GM19238 (cell line): Measurements from ENCODE around the gene PREX1.
A peak's percentile ranks its signal among the peaks of the same experiment; 100 is the strongest.

Experiments used
- DNase-seq: peaks from one replicate; pipeline ENCODE4 v3.0.0; 2011; ENCODE audit warnings: low spot score; ENCODE audit not compliant: insufficient read length

Gene PREX1

DNA sequence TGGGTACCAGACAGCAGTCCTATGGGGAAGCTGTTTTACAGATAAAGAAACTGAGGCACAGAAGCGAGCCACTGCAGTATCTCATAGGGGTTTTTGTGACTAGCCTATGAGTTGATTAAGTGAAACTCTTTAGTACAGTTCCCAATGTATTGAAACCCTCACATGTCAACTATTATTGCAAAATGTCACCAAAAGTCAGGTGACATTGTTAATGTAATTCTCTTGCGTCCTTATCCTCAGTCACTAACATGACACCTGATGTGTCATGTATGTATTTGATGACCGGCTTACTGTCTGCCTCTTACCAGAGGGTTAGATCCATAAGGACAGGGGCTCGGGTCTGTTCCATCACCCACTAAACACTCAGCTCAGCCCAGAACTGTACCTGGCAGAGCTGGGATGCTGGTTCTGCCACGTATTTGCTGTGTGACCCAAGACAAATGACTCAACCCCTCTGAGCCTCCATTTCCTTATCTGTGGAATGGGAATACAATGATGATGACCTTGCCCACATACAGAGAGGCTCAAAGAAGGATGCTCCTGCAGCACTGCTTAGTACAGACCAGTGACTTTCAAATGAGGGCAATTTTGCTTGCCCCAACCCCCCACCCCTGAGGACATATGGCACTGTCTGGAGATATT is 32.9 kb downstream of the PREX1 start:
- no peak for DNase-seq

DNA sequence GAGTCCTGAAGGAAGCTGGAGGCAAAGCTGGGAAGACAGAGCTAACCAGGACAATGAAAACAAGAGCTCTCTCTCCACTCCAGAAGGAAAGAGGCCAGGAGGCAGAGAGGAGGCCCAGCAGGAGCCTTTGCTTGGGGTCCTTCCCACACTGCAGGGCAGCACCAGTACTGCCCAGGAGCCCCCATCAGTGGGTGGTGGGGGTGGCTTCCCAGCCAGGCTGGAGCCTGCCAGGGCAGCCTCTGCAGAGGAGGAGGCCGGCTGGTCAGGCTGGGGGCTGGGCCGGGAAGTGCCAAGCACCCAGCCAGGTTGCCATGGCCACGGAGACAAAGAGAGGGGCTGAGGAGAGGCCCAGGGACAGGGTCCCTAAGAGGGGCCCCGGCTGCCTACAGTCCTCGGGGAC is 33.4 kb downstream of the PREX1 start:
- DNase-seq, result no peak

DNA sequence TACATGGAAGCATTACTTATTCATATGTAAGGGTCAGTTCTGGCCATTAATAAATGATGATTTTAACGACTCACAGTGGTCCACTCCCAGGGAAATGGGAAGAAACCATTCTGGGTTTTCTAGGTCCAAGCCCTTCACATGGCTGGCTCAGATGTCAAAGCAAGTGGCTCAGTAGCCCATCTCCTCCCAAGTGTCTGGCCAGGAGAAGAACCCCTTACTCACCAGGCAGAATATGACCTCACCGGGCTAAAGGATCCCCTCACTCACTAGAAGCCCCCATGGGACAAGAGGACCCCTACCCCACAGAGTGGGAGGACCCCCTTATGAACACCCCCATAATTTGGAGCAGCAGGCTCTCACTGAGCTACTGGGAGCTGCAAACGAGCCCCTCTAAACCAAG is 34.0 kb downstream of the PREX1 start:
- DNase-seq, result no peak

DNA sequence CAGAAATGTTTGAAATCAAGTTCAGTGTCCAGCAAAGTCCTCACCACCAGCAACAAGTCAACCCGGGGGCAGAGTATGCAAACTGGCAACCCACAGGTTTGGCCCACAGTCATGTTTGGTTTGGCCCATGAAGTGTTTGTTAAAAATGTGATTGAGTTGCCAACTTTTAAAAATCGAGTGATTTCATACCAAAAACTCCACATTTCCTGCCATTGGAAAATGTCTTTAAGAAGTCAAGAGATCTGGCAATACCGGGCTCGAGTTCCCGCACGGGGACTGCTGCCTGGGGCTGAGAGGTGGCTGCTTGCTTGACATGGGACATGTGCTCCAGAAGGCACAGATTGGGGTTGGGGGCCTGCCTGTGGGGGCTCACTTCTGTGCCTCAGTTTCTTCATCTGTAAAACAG is 36.1 kb downstream of the PREX1 start:
- DNase-seq, result no peak

DNA sequence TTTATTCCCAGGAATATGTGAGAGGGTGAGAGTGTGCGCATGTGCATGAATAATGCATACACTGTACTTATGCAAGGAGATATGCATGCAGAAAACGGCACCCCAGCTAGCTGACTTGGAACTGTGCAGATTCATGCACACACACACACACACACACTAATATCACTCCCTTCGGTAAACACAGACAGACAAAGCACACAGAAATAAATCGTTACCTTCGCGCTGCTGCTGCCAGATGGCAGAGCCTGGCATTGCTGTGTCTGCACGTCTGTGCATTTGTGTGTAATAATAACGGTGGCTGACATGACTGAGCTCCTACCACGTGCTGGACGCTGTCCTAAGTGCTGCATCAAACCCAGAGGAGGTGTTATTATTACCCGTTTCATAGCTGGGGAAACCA is 36.8 kb downstream of the PREX1 start:
- DNase-seq, result no peak

DNA sequence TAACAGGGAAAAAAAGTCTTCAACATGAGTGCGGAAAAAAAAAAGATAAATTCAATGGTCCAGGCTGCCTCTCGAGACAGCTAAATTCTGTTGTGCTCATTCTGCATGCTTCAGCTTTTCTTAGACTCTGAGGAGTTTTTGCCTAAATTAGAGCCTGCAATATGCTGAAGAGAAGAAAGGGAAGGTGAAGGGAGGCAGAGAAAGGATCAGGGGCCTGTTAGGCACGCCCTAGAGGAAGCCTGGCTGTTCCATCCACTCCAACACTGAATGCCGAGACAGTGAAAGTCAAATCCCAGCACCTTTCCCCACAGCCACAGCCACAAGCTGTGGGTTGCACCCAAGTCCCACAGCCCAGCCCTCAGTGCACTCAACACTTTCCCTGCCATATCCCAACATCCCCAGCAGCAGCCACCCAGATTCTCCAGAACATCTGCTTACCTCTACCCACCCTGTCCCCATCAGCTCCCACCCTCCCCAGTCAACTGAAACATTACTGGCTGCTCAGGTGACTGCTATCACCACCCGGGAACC is 37.3 kb downstream of the PREX1 start:
- DNase-seq, result no peak

DNA sequence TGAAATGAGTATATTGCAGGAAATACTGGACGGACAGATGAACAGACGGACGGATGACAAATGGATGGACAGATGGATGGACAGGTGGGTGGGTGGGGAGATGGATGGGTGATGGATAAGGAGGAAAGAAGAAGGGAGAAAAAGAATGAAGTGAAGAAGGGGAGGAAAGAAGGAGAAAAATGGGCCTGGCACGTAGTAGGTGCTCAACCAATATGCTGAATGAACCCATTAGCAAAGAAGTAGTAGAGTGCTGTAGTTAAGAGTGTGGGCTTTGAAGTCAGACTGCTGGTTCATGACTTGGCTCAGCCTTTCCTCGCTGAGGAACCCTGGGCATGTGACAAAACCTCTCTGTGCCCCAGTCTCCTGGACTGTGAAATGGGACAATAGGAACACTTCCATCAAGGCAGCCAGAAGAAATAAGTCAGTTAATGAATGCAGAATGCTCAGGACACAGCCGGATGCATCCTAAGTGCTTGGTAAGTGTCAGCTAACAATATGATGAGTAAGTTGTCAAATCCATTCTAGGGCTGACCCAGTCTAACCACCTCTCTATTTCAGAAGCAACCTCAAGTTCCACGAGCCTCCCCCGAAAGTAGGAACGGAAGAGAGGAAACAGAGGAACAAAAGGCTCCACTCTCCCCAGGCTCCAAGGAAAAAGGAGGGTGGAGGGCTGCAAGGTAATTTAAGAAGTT is 37.9 kb downstream of the PREX1 start:
- no peak for DNase-seq

GRCh38 chr20:48789185-48789668 is 38.6 kb downstream of the PREX1 start:
- DNase-seq, result no peak

DNA sequence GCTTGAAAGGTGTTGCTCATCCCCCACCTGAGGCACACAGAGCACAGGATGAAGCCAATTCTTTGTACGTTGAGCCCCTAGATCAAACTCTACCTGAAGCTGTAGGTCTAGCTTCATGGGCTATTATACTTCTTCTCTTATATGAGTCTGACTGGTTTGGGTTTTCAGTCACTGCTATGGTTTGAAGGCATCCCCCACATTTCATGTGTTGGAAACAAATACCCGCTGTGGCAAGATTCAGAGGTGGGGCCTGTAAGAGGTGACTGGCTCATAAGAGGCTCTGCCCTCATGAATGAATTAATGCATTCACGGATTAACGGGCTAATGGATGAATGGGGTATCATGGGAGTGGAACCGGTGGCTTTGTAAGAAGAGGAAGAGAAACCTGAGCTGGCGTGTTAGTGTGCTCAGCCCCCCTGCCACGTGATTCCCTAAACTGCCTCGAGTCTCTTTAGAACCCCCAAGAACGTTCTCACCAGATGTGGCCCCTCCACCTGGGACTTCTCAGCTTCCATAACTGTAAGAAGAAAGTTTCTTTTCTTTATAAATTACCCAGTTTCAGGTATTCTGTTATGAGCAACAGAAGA is 39.2 kb downstream of the PREX1 start:
- peak; percentile 52 for DNase-seq

DNA sequence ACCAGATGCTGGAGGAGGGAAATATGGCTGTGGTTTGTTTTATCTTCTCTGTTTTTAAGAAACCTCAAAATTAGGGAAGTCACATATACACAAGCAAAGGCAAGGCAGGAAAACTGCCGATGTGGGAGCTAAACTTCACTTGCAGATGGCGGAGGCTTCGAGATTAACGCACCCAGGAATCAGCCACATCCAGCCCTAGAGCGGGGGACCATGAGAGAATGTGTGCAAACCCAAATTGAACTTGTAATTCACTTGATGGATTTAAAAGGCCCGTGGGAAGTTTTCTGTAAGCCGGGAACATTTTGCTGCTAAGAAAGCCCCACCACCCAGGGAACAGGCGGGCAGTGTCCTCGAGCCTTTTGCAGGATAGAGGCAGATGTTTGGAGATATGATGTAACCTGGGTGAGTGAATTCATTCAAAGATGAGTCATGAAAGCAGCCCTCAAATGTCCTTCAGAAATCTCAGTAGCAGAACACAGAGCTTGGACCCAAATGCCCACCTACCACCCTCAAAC is 39.9 kb downstream of the PREX1 start:
- DNase-seq, result no peak

DNA sequence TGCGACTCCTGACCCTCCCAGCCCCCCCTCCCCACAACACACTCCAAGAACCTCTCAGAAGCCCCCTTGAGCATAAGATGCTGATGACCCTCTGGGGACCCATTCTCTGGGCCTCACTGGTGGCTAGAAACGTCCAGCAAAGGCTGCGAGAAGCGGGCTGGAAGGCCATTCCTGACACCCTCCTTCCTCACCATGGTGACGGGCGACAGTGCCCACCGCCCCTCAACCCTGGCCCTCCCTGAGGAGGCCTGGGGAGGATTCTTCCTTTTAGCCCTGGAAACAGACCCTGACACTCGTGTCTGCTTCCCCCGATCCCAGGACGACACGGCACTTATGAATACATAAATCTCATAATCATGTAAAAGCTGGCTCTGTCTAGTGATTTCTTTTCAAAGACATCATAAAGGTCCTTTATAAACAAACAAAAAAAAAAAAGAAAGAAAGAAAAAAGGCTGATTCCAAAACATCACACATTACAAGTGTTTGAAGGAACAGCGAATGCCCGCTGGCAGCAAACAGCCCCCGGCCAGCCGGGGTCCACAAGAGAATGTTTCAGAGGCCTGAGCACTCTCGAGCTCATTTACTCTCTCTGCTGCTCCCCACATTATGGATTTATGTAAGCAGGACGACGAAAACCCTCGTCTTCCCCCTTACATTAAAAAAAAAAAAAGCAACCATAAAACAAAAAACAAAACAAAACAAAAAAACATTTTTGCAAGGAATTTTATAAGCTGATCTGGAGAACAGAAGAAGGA is 40.7 kb downstream of the PREX1 start:
- no peak for DNase-seq

GRCh38 chr20:48785801-48786200 is 42.0 kb downstream of the PREX1 start:
- no peak for DNase-seq

GRCh38 chr20:48785256-48785655 is 42.5 kb downstream of the PREX1 start:
- DNase-seq, result no peak

- no peak for DNase-seq
Observed at GRCh38 chr20:48784273-48784641, 43.5 kb downstream of the PREX1 start.

- DNase-seq, result no peak
Observed at GRCh38 chr20:48783533-48784272, 44.1 kb downstream of the PREX1 start.

- DNase-seq, result no peak
Observed at GRCh38 chr20:48782901-48783308, 44.9 kb downstream of the PREX1 start.

GRCh38 chr20:48782053-48782452 is 45.7 kb downstream of the PREX1 start:
- DNase-seq, result no peak

GRCh38 chr20:48781634-48782033 is 46.2 kb downstream of the PREX1 start:
- DNase-seq, result no peak

GRCh38 chr20:48779435-48779834 is 48.4 kb downstream of the PREX1 start:
- DNase-seq, result no peak

- no peak for DNase-seq
Observed at GRCh38 chr20:48777821-48778220, 50.0 kb downstream of the PREX1 start.

DNA sequence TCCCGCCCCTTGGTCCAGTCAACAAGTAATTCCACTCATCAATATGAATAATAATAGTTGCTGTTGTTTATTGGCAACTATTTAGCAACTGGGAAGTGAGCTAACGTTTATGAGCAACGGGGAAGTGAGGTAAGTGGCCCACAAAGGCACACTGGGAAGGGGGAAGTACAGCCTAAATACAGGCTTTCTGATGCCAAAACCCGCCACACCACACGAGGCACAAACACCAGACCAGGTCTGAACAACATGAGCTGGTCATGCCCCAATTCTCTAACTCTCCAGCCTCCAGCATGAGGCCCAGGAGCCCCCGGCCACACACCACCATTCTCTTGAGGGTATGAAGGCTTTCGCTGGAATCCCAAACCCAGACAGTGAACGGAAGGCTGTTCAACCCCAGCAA is 50.8 kb downstream of the PREX1 start:
- DNase-seq, result no peak
